Prostate gland (tissue), 2 donors: ENCODE measurements around the gene CCSER1. TPM values are rescaled to one million over a fixed set of nuclear protein-coding genes. Genes with fewer than 3 reads are reported as not detected.
"Not testable (repeated sequence)": the region's sequence is repeated elsewhere in the genome, so short reads cannot be mapped to it uniquely, and the experiment has no call there.

Experiments used
- DNase-seq: peaks from one replicate; pipeline ENCODE4 v3.0.0-alpha.2; 2019; ENCODE audit warnings: low spot score
- H3K27ac ChIP-seq, 2 donors: fragments of 200-600 bp; sonication (generic); 2 replicates each; pipeline ENCODE4 v1.5.1; 2017 to 2019
- H3K27me3 ChIP-seq: fragments of 200-600 bp; sonication (generic); replicated peaks from 2 replicates; pipeline ENCODE4 v1.5.1; 2019; ENCODE audit not compliant: insufficient read depth
- H3K36me3 ChIP-seq, 2 donors: fragments of 200-600 bp; sonication (generic); 1 replicate in 1 of 2; 2 replicates in 1 of 2; pipeline versions ENCODE4 v1.5.1 to v1.8.1; 2017 to 2019
- H3K4me1 ChIP-seq: fragments of 200-600 bp; sonication (generic); replicated peaks from 2 replicates; pipeline ENCODE4 v1.5.1; 2019
- H3K4me3 ChIP-seq, 2 donors: fragments of 200-600 bp; sonication (generic); 2 replicates each; pipeline ENCODE4 v1.5.1; 2017 to 2019
- H3K9me3 ChIP-seq: fragments of 200-600 bp; sonication (generic); 2 replicates; pipeline ENCODE4 v1.5.1; 2017
- POLR2A ChIP-seq: fragments of 450-650 bp; IDR thresholded peaks from one replicate; pipeline ENCODE4 v1.6.1; 2016; ENCODE audit warnings: antibody characterized with exemption, mild to moderate bottlenecking
- POLR2AphosphoS5 ChIP-seq: sonication (generic); formaldehyde crosslinking; IDR thresholded peaks from one replicate; pipeline ENCODE4 v1.6.1; 2017; ENCODE audit warnings: antibody characterized with exemption
- WGBS: methylation state at CpG from one replicate; pipeline ENCODE4 v1.1.5; 2018; 5-methylcytosine and 5-hydroxymethylcytosine counted together
- intact Hi-C: fragments of 100-400 bp; cut with DNase I; formaldehyde crosslinking; loops from one replicate; pipeline ENCODE4 v1.14.2; 2022
- total RNA-seq, 2 donors: library from RNA; depleted of rRNA; stranded (reverse); fragments of >200 nt; gene quantifications; one replicate each; pipeline ENCODE4 v1.1.0, GENCODE V29; 2016
- TF ChIP-seq, protein P1 (sequence below), 4 experiments: fragments of 200-600 bp in 2 of 4; fragments of 450-650 bp in 2 of 4; sonication (generic) in 2 of 4; IDR thresholded peaks; 1 replicate in 3 of 4; 2 replicates in 1 of 4; pipeline ENCODE4 v1.5.1; 2016 to 2019; ENCODE audit warnings: antibody characterized with exemption in 4 of 4, mild to moderate bottlenecking in 2 of 4, moderate library complexity in 2 of 4

CCSER1 gene
- total RNA-seq, 2 donors from 2014 or later: 11.9 to 32.2 TPM

- 85% methylated on average over 6 of the region's 6 CpGs for WGBS
- intact Hi-C loops: no loop called here
- H3K4me1 ChIP-seq: no peaks in the 10 kb centered on the region
- no peaks in the 10 kb centered on the region for H3K9me3 ChIP-seq
- H3K4me3 ChIP-seq: no peak overlapping the region
- no peaks in the 10 kb centered on the region for H3K36me3 ChIP-seq
- no peaks in the 10 kb centered on the region for H3K27me3 ChIP-seq
- DNase-seq: no peak
- no peak overlapping the region for H3K27ac ChIP-seq
- TF ChIP-seq, protein P1, sequence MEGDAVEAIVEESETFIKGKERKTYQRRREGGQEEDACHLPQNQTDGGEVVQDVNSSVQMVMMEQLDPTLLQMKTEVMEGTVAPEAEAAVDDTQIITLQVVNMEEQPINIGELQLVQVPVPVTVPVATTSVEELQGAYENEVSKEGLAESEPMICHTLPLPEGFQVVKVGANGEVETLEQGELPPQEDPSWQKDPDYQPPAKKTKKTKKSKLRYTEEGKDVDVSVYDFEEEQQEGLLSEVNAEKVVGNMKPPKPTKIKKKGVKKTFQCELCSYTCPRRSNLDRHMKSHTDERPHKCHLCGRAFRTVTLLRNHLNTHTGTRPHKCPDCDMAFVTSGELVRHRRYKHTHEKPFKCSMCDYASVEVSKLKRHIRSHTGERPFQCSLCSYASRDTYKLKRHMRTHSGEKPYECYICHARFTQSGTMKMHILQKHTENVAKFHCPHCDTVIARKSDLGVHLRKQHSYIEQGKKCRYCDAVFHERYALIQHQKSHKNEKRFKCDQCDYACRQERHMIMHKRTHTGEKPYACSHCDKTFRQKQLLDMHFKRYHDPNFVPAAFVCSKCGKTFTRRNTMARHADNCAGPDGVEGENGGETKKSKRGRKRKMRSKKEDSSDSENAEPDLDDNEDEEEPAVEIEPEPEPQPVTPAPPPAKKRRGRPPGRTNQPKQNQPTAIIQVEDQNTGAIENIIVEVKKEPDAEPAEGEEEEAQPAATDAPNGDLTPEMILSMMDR (IDR thresholded peaks at IDR 0.05): no peak
- TF ChIP-seq POLR2AphosphoS5 (no peak), POLR2A (no peak)
Measured at GRCh38 chr4:90476019-90476418, 348.8 kb downstream of the CCSER1 start.

DNA sequence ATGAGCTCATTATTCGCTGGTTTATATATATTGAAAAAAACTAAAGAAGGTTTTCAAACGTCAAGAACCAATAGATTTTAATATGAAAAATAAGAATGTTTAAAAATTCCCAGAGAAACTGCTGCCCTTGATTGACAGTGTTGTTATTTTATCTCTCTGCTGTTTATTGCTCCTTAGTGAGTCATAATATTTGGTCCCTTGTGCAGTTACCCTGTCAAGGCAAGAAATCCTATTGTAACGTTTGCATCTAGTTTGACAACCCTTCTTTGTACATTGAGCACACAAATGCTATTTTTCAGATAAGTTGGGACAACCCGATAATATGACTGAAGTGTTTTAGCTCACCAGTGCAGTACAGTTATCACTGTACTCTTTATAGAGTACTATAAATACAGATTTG, 349.4 kb downstream of the CCSER1 start:
- Histone ChIP-seq H3K9me3 (no peaks in the 10 kb centered on the region), H3K4me3 (no peak overlapping the region), H3K27ac (no peak overlapping the region), H3K27me3 (no peaks in the 10 kb centered on the region), H3K4me1 (no peaks in the 10 kb centered on the region), H3K36me3 (no peaks in the 10 kb centered on the region)
- 49% methylated on average over 4 of the region's 4 CpGs for WGBS
- no peak for DNase-seq
- intact Hi-C loops: no loop called here
- TF ChIP-seq POLR2A: no peak

DNA sequence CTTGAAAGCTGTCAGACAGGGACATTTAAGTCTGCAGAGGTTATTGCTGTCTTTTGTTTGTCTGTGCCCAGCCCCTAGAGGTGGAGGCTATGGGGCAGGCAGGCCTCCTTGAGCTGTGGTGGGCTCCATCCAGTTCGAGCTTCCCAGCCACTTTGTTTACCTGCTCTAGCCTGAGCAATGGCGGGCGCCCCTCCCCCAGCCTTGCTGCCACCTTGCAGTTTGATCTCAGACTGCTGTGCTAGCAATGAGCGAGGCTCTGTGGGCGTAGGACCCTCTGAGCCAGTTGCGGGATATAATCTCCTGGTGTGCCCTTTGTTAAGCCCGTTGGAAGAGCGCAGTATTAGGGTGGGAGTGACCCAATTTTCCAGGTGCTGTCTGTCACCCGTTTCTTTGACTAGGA, 357.7 kb downstream of the CCSER1 start:
- H3K27ac ChIP-seq, H3K4me3 ChIP-seq, H3K36me3 ChIP-seq, intact Hi-C loops, H3K27me3 ChIP-seq, H3K9me3 ChIP-seq, DNase-seq, H3K4me1 ChIP-seq: not testable (repeated sequence)
- 96% methylated on average over 9 of the region's 9 CpGs for WGBS

GRCh38 chr4:90486346-90486745, 359.2 kb downstream of the CCSER1 start:
- Histone ChIP-seq H3K27ac (no peak overlapping the region), H3K4me1 (no peaks in the 10 kb centered on the region), H3K4me3 (no peak overlapping the region), H3K36me3 (no peaks in the 10 kb centered on the region), H3K9me3 (no peaks in the 10 kb centered on the region), H3K27me3 (no peaks in the 10 kb centered on the region)
- intact Hi-C loops: no loop called here
- TF ChIP-seq, protein P1 (IDR thresholded peaks at IDR 0.05): no peak
- DNase-seq: no peak
- WGBS: 86% methylated on average over 1 of the region's 1 CpG

- no peaks in the 10 kb centered on the region for H3K27me3 ChIP-seq
- H3K4me1 ChIP-seq: no peaks in the 10 kb centered on the region
- 22% methylated on average over 1 of the region's 1 CpG for WGBS
- H3K27ac ChIP-seq: no peak overlapping the region
- H3K4me3 ChIP-seq: no peak overlapping the region
- TF ChIP-seq POLR2AphosphoS5: no peak
- TF ChIP-seq, protein P1 (IDR thresholded peaks at IDR 0.05): no peak
- no peak for TF ChIP-seq POLR2A
- intact Hi-C loops: no loop called here
- H3K9me3 ChIP-seq: no peaks in the 10 kb centered on the region
- H3K36me3 ChIP-seq: no peaks in the 10 kb centered on the region
- no peak for DNase-seq
Measured at GRCh38 chr4:90495211-90495610, 368.0 kb downstream of the CCSER1 start.

DNA sequence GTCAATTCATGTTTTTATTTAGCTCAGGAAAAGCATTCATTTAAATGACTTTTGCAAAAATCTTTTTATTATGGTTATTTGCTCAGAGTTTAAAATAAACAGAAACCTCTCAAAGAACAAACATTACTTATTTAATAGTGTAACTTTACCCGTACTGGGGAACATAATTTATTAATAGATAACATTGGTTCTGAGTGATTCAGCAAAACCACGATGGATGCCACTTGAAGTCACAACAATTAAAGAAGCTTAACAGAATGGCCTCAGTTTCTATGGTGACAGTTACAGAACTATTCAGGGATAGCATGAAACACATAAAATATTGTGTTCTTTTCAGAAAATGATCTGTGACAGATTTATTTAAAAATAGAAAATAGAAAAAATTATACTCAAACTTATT, 368.7 kb downstream of the CCSER1 start:
- intact Hi-C loops: no loop called here
- H3K36me3 ChIP-seq: no peaks in the 10 kb centered on the region
- H3K27me3 ChIP-seq: no peaks in the 10 kb centered on the region
- no peak overlapping the region for H3K4me3 ChIP-seq
- no peaks in the 10 kb centered on the region for H3K9me3 ChIP-seq
- H3K4me1 ChIP-seq: no peaks in the 10 kb centered on the region
- TF ChIP-seq POLR2A (no peak), POLR2AphosphoS5 (no peak)
- TF ChIP-seq, protein P1 (IDR thresholded peaks at IDR 0.05): no peak
- WGBS: 4% methylated on average over 2 of the region's 2 CpGs
- H3K27ac ChIP-seq: no peak overlapping the region
- no peak for DNase-seq
